NT2/D1 (cell line): ENCODE data around the gene APOC4.

Experiments
- DNase-seq: peaks from one replicate; pipeline ENCODE4 v3.0.0-alpha.2; 2011; ENCODE audit warnings: low read depth, low spot score
- H3K27me3 ChIP-seq: 2 replicates; pipeline ENCODE4 v1.6.0; 2011; ENCODE audit warnings: mild to moderate bottlenecking; ENCODE audit not compliant: insufficient read length, insufficient read depth
- H3K36me3 ChIP-seq: 2 replicates; pipeline ENCODE4 v1.6.1; 2011; ENCODE audit warnings: mild to moderate bottlenecking, low read length, mixed read lengths; ENCODE audit not compliant: insufficient read depth, insufficient read length
- H3K4me1 ChIP-seq: 2 replicates; pipeline ENCODE4 v1.5.1; 2011; ENCODE audit not compliant: insufficient read depth, insufficient read length
- H3K4me3 ChIP-seq: 2 replicates; pipeline ENCODE4 v1.5.1; 2011; ENCODE audit warnings: low read depth; ENCODE audit not compliant: insufficient read length
- H3K9ac ChIP-seq: 2 replicates; pipeline ENCODE4 v1.6.0; 2011; ENCODE audit warnings: low read depth; ENCODE audit not compliant: insufficient read length
- H3K9me3 ChIP-seq: 2 replicates; pipeline ENCODE4 v1.5.1; 2011; ENCODE audit warnings: mild to moderate bottlenecking, low read length; ENCODE audit not compliant: insufficient read depth
- SUZ12 ChIP-seq: IDR thresholded peaks from 2 replicates; pipeline ENCODE4 v1.6.1; 2011; ENCODE audit not compliant: insufficient read length, insufficient read depth; ENCODE audit errors: extremely low read depth
- YY1 ChIP-seq: IDR thresholded peaks from 2 replicates; pipeline ENCODE4 v1.6.1; 2011; ENCODE audit not compliant: insufficient read length, insufficient read depth
- ZNF274 ChIP-seq: IDR thresholded peaks from 2 replicates; pipeline ENCODE4 v1.6.1; 2011; ENCODE audit warnings: mild to moderate bottlenecking, low read depth, low read length

The APOC4 gene

DNA sequence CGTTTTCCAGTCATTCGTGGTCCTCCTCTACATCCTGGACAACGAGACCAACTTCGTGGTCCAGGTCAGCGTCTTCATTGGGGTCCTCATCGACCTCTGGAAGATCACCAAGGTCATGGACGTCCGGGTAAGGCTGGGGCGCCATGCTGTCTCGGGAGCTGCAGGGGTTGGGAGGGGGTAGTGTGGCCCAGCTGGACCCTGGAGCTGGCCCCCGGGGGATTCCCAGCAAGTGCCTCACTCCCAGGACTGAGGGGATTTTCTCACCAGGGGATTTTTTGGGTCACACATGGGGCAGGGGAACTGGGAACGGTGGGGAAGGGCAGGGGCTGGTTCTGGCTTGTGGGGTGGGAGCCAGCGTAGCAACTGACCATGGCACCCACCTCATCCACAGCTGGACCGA lies 48.4 kb downstream of the APOC4 start:
- TF ChIP-seq SUZ12 (no peak), YY1 (no peak), ZNF274 (no peak)
- Histone ChIP-seq H3K9ac (no peak overlapping the region), H3K9me3 (no peaks in the 10 kb centered on the region), H3K36me3 (peaks cover 69% of the 10 kb centered on the region), H3K27me3 (no peaks in the 10 kb centered on the region), H3K4me3 (no peak overlapping the region), H3K4me1 (no peaks in the 10 kb centered on the region)
- DNase-seq = no peak

DNA sequence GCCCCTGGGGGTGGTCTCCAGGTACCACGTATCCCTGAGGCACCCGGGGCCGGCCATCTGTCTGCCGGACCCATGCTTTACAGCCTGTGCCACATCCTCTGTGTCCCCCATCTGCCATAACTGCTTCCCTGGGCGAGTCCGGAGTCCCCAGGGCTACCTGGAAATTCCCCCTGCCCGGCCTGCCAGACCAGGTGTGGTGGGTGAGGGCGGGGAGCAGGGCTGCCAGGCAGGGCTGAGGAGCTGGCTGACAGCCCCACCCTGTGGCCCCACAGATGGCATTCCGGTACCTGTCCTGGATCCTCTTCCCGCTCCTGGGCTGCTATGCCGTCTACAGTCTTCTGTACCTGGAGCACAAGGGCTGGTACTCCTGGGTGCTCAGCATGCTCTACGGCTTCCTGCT lies 48.9 kb downstream of the APOC4 start:
- no peak for DNase-seq
- Histone ChIP-seq H3K36me3 (peaks cover 64% of the 10 kb centered on the region), H3K4me1 (no peaks in the 10 kb centered on the region), H3K27me3 (no peaks in the 10 kb centered on the region), H3K9ac (no peak overlapping the region), H3K4me3 (no peak overlapping the region), H3K9me3 (no peaks in the 10 kb centered on the region)
- TF ChIP-seq ZNF274 = no peak
- no peak for TF ChIP-seq SUZ12
- TF ChIP-seq YY1 = no peak

DNA sequence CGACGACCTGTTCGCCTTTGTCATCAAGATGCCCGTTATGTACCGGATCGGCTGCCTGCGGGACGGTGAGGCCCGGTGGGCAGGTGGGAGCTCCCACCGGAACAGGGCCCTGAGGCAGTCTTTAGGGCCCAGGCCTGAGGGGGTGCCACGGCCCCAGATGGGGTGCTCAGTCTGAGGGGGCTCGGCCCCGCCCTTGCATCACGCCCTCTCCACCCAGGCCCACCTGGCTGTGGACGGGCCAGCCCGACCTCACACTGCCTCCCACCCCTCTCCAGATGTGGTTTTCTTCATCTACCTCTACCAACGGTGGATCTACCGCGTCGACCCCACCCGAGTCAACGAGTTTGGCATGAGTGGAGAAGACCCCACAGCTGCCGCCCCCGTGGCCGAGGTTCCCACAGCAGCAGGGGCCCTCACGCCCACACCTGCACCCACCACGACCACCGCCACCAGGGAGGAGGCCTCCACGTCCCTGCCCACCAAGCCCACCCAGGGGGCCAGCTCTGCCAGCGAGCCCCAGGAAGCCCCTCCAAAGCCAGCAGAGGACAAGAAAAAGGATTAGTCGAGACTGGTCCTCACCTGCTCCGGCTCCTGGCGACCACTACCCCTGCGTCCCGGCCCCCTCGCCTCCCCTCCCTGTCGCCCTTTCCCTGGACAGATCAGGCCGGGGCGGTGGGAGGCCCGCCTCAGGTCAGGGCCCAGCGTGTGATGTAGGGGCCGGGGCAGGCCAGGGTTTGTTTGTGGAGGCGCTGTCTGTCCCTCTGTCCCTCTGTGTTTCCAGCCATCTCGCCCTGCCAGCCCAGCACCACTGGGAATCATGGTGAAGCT lies 50.5 kb downstream of the APOC4 start:
- H3K4me3 ChIP-seq = no peak overlapping the region
- no peaks in the 10 kb centered on the region for H3K9me3 ChIP-seq
- no peaks in the 10 kb centered on the region for H3K4me1 ChIP-seq
- DNase-seq = no peak
- H3K9ac ChIP-seq = no peak overlapping the region
- TF ChIP-seq SUZ12 (no peak), ZNF274 (no peak), YY1 (no peak)
- H3K36me3 ChIP-seq = peaks cover 49% of the 10 kb centered on the region
- H3K27me3 ChIP-seq = no peaks in the 10 kb centered on the region

DNA sequence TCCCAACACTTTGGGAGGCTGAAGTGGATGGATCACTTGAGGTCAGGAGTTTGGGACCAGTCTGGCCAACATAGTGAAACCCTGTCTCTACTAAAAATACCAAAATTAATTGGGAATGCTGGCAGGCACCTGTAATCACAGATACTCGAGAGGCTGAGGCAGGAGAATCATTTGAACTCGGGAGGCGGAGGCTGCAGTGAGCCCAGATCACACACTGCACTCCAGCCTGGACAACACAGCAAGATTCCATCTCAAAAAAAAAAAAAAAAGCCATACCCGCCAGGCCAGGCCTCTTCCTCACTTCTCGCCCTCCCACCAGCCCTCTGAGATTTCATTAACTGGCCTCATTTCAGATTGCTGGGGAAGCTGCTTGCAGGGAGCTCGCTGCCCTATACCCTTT lies 51.5 kb downstream of the APOC4 start:
- no peak for DNase-seq
- peaks cover 41% of the 10 kb centered on the region for H3K36me3 ChIP-seq
- H3K4me3 ChIP-seq = no peak overlapping the region
- no peak overlapping the region for H3K9ac ChIP-seq
- no peaks in the 10 kb centered on the region for H3K27me3 ChIP-seq
- no peaks in the 10 kb centered on the region for H3K4me1 ChIP-seq
- no peak for TF ChIP-seq SUZ12
- TF ChIP-seq YY1 = no peak
- TF ChIP-seq ZNF274 = no peak
- no peaks in the 10 kb centered on the region for H3K9me3 ChIP-seq

DNA sequence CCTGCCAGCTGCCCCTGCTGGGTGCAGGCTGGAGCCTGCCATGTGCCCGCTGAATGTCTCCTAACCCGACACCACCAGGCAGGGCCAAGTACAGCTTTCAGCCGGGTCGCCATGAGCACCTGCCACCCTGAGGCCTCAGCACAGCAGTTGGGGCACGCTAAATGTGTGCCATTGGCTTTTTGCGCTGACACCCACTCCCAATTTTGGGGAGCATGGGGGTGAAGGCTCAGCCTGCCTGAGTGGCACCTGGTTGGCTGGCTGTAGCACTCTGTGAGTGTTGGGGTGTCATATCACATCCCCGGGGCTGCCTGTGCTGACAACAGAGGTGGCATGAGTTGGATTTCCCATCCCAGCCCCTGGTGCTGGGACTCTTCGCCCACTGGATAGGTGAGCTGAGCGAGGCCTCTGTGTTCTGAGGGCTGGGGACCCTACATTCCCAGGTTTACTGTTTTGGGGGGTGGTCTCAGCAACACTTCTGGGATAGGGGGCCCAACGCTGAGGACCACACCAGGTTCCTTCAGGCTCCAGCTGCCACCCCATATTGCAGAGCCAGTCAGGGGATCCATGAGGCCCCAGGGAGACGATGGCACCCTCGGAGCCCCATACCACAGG lies 52.0 kb downstream of the APOC4 start:
- no peak for DNase-seq
- Histone ChIP-seq H3K27me3 (no peaks in the 10 kb centered on the region), H3K4me1 (no peaks in the 10 kb centered on the region), H3K9me3 (no peaks in the 10 kb centered on the region), H3K36me3 (peaks cover 40% of the 10 kb centered on the region), H3K9ac (no peak overlapping the region), H3K4me3 (no peak overlapping the region)
- no peak for TF ChIP-seq ZNF274
- TF ChIP-seq SUZ12 = no peak
- TF ChIP-seq YY1 = no peak
